GM12801 (cell line): Measurements from ENCODE around the gene DDI2.

ENCODE experiments used
- TF ChIP-seq, protein P1 (sequence below): IDR thresholded peaks from one replicate; pipeline ENCODE4 v1.5.1; 2011; ENCODE audit warnings: control low read depth; ENCODE audit not compliant: insufficient read length; ENCODE audit errors: extremely low read depth

The DDI2 gene

DNA sequence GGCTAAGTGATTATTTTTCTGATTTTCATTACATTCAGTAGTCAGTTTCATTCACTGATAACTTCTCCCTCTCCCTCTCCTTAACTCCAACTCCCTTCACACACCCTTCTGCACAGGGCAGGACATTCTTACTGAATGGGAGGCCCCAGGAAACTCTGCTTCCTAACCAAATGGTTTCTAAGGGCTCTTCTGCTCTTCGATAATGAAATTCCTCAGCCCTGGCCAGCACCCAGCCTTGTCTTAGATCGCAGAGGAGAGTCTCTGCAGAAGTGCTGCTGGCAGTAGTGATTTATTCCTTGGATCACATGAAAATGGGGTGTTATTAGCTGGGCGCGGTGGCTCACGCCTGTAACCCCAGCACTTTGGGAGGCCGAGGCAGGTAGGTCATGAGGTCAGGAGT lies 83.2 kb downstream of the DDI2 start:
- TF ChIP-seq, protein P1, sequence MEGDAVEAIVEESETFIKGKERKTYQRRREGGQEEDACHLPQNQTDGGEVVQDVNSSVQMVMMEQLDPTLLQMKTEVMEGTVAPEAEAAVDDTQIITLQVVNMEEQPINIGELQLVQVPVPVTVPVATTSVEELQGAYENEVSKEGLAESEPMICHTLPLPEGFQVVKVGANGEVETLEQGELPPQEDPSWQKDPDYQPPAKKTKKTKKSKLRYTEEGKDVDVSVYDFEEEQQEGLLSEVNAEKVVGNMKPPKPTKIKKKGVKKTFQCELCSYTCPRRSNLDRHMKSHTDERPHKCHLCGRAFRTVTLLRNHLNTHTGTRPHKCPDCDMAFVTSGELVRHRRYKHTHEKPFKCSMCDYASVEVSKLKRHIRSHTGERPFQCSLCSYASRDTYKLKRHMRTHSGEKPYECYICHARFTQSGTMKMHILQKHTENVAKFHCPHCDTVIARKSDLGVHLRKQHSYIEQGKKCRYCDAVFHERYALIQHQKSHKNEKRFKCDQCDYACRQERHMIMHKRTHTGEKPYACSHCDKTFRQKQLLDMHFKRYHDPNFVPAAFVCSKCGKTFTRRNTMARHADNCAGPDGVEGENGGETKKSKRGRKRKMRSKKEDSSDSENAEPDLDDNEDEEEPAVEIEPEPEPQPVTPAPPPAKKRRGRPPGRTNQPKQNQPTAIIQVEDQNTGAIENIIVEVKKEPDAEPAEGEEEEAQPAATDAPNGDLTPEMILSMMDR = no peak

DNA sequence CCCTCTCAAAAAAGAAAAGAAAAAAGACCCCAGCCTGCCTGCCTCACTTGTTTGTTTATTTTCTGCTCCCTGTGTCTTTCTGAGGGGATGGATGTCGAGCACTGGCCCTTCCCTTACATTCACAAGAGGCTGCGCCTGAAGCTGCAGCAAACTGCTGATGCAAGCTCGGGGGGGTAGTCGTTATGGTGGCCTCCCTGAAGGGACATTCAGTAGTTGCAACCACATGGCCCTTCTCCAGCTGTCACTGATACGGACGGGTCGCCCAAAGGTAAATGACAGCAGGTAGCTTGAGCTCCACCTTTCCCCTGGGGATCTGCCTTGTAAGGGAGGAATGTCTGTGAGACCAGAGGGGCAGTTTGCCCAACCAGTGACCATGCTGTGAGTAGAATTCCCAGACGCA lies 84.5 kb downstream of the DDI2 start:
- TF ChIP-seq, protein P1 = no peak

DNA sequence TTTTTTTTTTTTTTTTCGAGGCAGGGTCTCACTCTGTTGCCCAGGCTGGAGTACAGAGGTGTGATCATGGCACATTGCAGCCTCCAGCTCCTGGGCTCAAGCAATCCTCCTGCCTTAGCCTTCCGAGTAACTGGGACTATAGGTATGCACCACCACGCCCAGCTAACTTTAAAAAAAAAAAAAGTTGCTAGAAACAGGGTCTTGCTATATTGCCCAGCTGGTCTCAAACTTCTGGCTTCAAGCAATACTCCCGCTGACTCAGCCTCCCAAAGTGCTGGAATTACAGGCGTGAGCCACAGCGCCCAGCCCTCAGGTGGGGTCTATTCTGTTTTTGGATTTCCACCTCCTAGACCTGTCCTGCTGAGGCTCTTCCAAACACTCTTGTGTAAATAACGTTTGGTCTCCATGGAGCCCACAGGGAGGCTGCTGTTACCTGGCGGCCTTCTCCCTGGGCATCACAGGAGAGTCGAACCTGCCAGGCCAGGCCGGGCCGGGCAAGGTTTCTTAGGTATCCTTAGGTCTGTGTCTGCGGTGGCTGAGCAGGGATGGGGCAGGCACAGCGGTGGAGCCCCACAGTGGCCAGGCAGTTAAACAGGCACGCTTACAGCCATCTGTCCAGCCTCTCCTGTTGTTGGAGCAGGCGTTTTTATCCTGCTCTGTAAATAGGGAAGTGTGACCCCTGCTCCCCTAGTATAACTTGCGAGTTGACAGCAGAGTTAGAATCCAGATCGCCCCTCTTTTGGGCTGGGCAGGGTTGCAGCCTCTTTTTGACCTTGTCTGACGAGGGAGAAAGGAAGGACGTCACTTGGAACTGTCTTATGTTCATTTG lies 85.7 kb downstream of the DDI2 start:
- TF ChIP-seq, protein P1 = no peak

DNA sequence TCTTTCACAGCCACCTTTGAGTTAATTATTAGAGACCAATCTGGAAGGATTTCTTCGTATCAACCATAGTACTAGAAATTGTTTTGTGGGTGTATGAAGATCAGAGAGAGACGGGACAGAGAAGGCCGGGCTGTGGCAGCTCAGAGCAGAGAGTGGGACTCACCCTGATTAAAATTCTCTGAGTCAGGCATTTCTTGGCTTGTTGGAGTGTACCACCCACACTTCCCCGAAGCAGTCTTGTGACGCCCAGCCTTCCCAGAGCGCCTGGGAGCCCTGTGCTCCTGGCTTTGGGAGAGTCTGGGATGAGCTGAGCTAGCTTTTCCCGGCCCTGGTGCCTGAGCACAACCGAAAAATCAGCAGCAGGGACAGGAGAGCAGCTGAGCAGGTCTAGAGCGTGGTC lies 86.3 kb downstream of the DDI2 start:
- TF ChIP-seq, protein P1 = no peak

DNA sequence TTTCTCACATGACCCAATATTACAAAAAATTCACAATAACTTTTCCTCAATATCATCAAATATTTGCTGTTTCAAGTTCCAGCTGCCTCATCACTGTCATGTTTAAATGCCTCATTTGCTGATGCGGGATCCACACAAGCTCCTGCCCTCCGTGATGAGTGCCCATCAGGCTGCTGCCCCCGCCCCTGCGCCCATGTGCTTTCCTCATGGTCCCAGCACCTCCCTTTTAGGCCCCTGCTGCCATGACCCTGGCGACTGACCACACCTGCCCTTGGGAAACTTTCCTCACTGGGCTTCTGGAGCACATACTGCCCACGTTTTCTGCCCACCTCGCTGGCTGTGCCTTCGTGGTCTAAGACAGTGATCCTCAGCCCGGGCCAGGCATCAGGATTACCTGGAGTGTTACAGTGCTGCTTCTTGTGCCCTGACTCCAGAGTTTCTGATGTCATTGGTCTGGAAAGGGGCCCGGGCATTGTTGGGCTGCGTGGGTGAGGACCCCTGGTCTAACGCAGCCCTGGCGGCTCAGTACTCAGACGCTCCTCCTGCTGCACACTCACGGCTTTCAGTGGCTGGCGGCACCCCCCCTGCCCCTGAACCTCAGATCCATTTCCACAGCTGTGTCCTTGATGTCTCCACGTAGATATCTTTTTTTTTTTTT lies 87.4 kb downstream of the DDI2 start:
- TF ChIP-seq, protein P1 = no peak

DNA sequence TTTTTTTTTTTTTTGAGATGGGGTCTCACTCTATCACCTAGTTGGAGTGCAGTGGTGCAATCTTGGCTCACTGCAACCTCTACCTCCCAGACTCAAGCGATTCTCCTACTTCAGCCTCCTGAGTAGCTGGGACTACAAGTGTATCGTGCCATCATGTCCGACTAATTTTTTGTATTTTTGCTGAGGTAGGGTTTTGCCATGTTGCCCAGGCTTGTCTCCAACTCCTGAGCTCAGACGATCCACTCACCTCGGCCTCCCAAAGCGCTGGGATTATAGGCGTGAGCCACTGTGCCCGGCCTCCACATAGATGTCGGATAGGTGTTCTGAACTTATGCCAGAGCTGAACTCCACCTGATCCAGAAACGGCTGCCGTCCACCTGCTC lies 87.9 kb downstream of the DDI2 start:
- TF ChIP-seq, protein P1 = no peak

DNA sequence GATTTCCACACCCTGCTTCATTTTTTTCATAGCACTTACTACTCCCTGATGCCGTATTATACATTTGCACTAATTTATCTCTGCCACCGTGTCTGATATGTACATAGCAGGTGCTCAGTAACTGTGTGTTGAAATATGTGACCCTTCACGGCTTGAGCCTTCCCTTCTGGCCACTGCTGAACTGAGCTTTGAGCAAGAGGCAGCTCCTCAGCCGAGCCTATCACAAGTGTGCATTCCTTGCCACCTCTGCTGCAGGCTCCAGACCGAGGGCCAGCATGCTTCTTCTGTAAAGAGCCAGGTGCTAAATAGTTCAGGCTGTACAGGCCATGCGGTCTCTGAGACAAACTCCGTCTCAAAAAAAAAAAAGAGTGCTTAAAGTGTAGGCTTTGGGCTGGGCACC lies 89.5 kb downstream of the DDI2 start:
- TF ChIP-seq, protein P1 = no peak
